ENCODE data around the gene KRTAP20-2.

The KRTAP20-2 gene

DNA sequence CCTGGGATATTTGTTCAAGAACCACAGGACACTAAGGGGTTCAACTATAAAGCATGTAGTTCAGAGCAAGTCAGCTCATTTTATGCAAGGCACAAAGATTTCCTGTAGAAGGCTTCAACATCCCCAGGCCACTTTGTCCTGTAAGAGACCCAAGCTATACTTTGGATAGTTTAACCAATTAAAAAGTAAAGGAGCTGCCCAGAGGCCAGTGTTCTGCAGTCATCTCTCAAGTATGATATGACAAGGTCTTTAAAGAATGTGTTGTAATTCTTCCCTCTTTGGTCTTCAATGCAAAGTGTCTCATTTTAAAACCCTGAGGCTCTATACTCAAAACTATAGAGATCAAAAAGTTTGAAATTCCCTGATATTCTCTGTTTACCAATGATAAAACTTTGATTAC lies 41.7 kb downstream of the KRTAP20-2 start:
- no peak for DNase-seq

DNA sequence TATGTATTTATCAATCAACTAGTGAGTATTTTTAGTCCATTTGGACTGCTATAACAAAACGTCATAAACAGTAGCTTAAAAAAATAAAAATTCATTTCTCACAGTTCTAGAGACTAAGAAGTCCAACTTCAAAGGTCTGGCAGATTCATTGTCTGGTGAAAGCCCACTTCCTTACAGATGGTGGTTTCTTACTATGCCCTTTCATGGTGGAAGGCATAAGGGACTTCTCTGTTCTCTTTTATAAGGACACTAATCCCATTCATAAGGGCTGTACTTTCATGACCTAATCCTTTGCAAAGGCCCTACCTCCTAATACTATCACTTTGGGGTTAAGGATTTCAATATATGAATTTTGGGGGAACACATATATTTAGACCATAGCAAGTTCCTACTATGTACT lies 45.6 kb downstream of the KRTAP20-2 start:
- DNase-seq = no peak

DNA sequence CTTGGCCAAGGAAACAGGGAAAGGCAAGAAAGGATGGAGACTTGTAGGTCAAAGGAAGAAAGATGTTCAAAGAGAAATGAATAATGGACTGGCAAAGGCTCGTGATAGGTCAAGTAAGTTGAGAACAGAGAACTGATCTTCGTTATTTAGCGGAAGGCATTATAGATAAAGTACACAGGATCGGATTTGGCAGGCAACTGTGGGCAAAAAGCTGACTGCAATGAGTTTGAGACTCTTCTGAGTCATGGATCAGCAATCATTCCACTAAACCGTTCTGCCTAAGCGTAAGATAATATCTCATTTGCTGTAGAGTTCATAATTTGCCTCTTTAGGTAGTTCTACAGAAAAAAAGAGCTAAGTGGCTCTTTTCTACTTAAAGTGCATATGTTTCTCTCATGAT lies 49.5 kb downstream of the KRTAP20-2 start:
- DNase-seq = no peak
